ENCODE data around the gene TMEM117.

TMEM117 gene

DNA sequence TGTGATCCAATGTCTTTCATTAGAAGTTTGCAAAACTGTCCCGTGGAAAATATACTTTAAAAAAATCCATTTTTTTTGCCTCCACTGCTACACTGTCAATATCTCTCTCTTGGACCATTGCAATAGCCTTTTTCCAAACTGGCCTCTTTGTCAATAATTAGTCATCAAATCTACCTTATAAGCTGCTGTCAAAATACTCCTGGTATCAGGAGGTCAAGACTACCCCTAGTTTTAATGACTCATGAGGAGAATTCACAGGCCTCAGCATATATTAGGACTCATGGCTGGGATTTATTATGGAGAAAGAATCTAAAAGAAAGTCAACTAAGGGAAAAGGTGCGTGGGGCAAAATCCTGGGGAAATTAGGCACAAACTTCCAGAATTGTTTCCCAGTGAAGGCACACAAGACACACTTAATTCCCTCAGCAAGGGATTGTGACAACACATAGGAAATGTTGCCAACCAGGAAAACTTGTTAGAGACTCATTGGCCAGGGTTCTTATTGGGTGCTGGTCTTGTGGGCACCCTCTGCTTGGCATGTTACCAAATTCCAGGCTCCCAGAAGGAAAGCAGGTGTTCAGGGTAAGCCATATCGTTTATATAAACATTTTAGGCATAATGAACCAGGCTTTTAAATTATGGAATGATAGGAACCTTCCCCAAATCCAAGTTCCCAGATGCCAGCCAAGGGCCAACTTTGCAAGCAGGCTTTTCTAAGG is 56.1 kb downstream of the TMEM117 start:
- TF ChIP-seq, protein P1, sequence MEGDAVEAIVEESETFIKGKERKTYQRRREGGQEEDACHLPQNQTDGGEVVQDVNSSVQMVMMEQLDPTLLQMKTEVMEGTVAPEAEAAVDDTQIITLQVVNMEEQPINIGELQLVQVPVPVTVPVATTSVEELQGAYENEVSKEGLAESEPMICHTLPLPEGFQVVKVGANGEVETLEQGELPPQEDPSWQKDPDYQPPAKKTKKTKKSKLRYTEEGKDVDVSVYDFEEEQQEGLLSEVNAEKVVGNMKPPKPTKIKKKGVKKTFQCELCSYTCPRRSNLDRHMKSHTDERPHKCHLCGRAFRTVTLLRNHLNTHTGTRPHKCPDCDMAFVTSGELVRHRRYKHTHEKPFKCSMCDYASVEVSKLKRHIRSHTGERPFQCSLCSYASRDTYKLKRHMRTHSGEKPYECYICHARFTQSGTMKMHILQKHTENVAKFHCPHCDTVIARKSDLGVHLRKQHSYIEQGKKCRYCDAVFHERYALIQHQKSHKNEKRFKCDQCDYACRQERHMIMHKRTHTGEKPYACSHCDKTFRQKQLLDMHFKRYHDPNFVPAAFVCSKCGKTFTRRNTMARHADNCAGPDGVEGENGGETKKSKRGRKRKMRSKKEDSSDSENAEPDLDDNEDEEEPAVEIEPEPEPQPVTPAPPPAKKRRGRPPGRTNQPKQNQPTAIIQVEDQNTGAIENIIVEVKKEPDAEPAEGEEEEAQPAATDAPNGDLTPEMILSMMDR (IDR thresholded peaks at IDR 0.05; ENCODE audit: low read depth, low read length) = no peak
- no peak overlapping the region for H3K4me3 ChIP-seq (ENCODE audit: low read depth, low read length)

DNA sequence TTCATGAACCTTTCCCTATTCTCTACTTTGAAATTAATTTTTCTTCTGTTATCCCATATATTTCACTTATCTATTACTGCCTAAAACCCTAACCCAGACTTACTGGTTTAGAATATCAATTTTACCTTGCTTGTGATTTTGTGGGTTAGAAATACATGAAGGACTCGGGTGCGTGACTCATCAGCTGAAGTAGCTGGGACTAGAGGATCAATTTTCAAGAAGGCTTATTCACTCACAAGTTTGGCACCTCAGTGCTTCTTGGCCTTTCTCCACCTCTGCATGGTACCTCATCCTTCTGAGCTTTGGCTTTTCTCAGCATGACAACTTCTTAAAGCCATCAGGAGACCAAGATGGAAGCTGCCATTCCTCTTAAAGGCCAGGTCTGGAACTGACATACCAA is 57.8 kb downstream of the TMEM117 start:
- TF ChIP-seq, protein P1 (IDR thresholded peaks at IDR 0.05; ENCODE audit: low read depth, low read length) = no peak
- H3K4me3 ChIP-seq (ENCODE audit: low read depth, low read length) = no peak overlapping the region

DNA sequence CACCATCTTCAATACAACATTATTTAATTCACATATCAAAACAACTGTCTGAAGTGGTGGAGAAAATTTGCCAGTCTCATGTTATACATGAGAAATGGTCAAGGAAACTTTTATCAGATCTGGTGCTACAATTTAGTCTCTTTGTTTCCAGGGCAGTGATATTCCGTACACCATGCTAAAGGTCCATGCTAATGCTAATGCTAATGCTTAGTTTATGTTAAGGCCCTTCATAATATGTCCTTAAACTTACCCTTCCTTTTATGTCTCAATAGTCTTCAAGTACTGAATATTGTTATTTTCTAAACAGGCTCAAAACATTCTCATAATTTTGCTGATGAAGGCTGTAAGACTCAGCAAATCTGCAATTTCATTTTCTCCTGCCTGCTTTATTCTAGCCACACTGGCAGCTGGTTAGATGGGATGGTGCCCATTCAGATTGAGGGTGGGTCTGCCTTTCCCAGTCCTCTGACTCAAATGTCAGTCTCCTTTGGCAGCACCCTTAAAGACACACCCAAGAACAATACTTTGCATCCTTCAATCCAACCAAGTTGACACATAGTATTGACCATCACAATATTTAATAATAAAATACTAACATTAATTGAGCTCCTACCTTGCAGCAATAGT is 59.8 kb downstream of the TMEM117 start:
- H3K4me3 ChIP-seq (ENCODE audit: low read depth, low read length) = no peak overlapping the region
- TF ChIP-seq, protein P1 (IDR thresholded peaks at IDR 0.05; ENCODE audit: low read depth, low read length) = no peak

DNA sequence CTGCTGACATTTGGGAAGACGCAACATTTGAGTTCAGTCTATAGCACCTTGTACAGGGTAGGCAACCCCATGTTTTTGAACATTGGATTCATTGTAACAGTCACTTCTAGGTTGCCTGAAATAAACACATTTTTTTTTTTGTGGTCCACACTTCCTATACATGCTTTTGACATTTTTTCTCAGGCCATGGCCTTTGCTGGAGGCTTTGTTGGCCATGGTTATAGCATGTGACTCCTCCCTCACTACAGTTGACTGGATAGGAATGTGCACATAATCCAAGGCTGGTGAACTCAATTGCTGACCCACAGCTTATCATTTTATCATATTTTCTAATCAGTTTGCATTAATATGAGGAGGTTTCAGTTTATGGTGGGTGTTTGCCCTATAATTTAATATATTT is 60.6 kb downstream of the TMEM117 start:
- TF ChIP-seq, protein P1 (IDR thresholded peaks at IDR 0.05; ENCODE audit: low read depth, low read length) = no peak

DNA sequence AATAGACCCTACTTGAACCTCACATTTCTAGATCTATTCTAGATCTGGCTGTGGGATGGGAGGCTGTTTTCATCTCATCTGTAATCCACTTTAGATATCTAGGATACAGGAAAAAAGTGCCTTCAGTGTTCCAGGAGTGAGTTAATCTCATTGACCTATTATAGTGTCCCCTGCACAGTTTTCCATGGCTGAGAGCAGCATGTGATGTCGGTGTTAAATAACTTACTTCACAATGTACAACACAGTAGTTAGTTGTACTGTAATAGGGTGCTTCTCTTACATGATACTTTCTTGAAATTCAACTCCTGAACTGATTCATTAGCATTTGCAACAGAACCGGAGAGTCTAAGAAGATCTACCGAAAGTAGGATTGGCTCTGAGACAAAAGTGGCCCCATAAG is 62.6 kb downstream of the TMEM117 start:
- TF ChIP-seq, protein P1 (IDR thresholded peaks at IDR 0.05; ENCODE audit: low read depth, low read length) = no peak
- no peak overlapping the region for H3K4me3 ChIP-seq (ENCODE audit: low read depth, low read length)

More for the DNA sequence above, 60.6 kb downstream of the TMEM117 start:
- no peak overlapping the region for H3K4me3 ChIP-seq (ENCODE audit: low read depth, low read length)

DNA sequence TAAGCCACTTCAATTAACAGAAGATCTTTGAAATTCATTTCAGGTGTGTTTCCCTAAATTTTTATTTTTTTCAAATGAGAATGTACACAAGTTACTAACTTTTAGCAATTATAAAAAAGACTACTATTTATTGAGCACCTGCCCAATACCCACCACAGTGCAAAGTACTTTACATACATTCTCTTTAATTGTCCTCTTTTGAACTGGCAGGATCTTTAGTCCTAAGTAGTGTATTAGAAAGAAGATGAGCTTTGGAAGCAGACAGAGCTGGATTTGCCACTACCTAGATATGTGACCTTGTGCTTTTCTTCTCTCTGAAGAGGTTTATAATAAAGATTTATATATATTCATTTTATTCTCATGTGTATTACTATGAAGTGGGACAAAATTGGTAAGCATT is 63.7 kb downstream of the TMEM117 start:
- no peak overlapping the region for H3K4me3 ChIP-seq (ENCODE audit: low read depth, low read length)
- TF ChIP-seq, protein P1 (IDR thresholded peaks at IDR 0.05; ENCODE audit: low read depth, low read length) = no peak

DNA sequence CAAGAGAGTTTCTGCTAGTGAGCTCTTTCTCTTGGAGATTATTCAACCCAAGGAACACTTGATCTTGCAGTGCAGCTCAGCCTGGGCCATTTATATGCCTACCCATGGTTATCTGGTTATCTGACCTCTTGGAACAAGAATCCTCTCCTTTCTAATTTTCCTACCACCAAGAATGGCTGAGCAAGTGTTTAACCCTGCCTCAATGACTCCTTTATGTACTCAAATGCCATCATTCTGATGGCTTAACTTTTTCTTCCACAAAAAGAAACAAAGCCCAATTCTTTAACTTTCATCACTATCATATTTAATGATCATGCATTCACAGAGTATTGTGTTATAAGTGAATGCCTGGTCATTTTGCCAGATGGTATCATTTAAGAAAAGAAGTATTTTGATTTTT is 67.8 kb downstream of the TMEM117 start:
- TF ChIP-seq, protein P1 (IDR thresholded peaks at IDR 0.05; ENCODE audit: low read depth, low read length) = no peak

More for the DNA sequence above, 67.8 kb downstream of the TMEM117 start:
- H3K4me3 ChIP-seq (ENCODE audit: low read depth, low read length) = no peak overlapping the region

Measured in WI38 (cell line).